Caco-2 (cell line): Measurements from ENCODE around the gene TNP2. TPM values are rescaled to one million over a fixed set of nuclear protein-coding genes. Genes with fewer than 3 reads are reported as not detected.

Experiments
- Bru-seq: library from RNA; stranded (reverse); fragments of 400-500 nt; gene quantifications from one replicate; lab custom pipeline; 2021; lab: Mats Ljungman, UMichigan
- BruChase-seq, 2 experiments: library from RNA; stranded (reverse); fragments of 400-500 nt; gene quantifications; one replicate each; lab custom pipeline; 2021; lab: Mats Ljungman, UMichigan
- BruUV-seq: library from RNA; stranded (reverse); fragments of 400-500 nt; replicated peaks from 2 replicates; lab custom pipeline; 2021; lab: Mats Ljungman, UMichigan
- CTCF ChIA-PET: fragments of 300-600 bp; sonication (Branson Sonifier 250); formaldehyde crosslinking; loops from one replicate; lab custom pipeline; 2022; ENCODE audit warnings: antibody characterized with exemption; lab: Charles Lee
- POLR2A ChIA-PET: fragments of 300-600 bp; sonication (Branson Sonifier 250); formaldehyde crosslinking; loops from one replicate; lab custom pipeline; 2022; ENCODE audit warnings: antibody characterized with exemption; lab: Charles Lee
- DNase-seq, 2 experiments: peaks; one replicate each; pipeline versions ENCODE4 v3.0.0 to v3.0.0-alpha.2; 2020 to 2022
- H3K27me3 ChIP-seq: replicated peaks from 2 replicates; pipeline ENCODE4 v1.6.0; 2011; ENCODE audit warnings: low read length; ENCODE audit not compliant: control insufficient read depth, insufficient read depth
- H3K36me3 ChIP-seq: 2 replicates; pipeline ENCODE4 v1.5.1; 2011; ENCODE audit warnings: low read length; ENCODE audit not compliant: control insufficient read depth, insufficient read depth
- H3K4me1 ChIP-seq: fragments of 250-450 bp; sonication (Bioruptor Pico); 2 replicates; pipeline ENCODE4 v1.5.1; 2020; ENCODE audit warnings: mild to moderate bottlenecking
- H3K4me3 ChIP-seq: 2 replicates; pipeline ENCODE4 v1.5.1; 2011; ENCODE audit warnings: low read depth, mild to moderate bottlenecking, control low read depth, low read length
- H3K9me3 ChIP-seq: fragments of 250-450 bp; sonication (Bioruptor Pico); 2 replicates; pipeline ENCODE4 v1.5.1; 2020; ENCODE audit warnings: mild to moderate bottlenecking, moderate library complexity
- H3K27ac Mint-ChIP-seq: one replicate; pipeline ENCODE4 v1.8.0; 2022; ENCODE audit warnings: mixed read lengths; ENCODE audit not compliant: unreplicated experiment
- H3K27me3 Mint-ChIP-seq: one replicate; pipeline ENCODE4 v1.8.0; 2022; ENCODE audit warnings: mixed read lengths; ENCODE audit not compliant: insufficient read depth, unreplicated experiment
- H3K36me3 Mint-ChIP-seq: one replicate; pipeline ENCODE4 v1.8.0; 2022; ENCODE audit warnings: mild to moderate bottlenecking, mixed read lengths; ENCODE audit not compliant: insufficient read depth, unreplicated experiment
- H3K4me1 Mint-ChIP-seq: one replicate; pipeline ENCODE4 v1.8.0; 2022; ENCODE audit warnings: low read depth, mixed read lengths; ENCODE audit not compliant: unreplicated experiment
- H3K4me3 Mint-ChIP-seq: one replicate; pipeline ENCODE4 v1.8.0; 2022; ENCODE audit warnings: mild to moderate bottlenecking, moderate library complexity, mixed read lengths; ENCODE audit not compliant: unreplicated experiment
- H3K9me3 Mint-ChIP-seq: one replicate; pipeline ENCODE4 v1.8.0; 2022; ENCODE audit warnings: mixed read lengths; ENCODE audit not compliant: unreplicated experiment
- CTCF ChIP-seq, 2 experiments: fragments of 200-600 bp in 1 of 2; IDR thresholded peaks; 1 replicate in 1 of 2; 2 replicates in 1 of 2; pipeline versions ENCODE4 v1.5.1 to v1.8.0; 2011 to 2022; ENCODE audit warnings: antibody characterized with exemption in 1 of 2, control low read depth in 1 of 2, inconsistent platforms in 1 of 2, low read depth in 1 of 2, low read length in 1 of 2, mild to moderate bottlenecking in 1 of 2, moderate library complexity in 1 of 2; ENCODE audit not compliant: insufficient read depth in 1 of 2, severe bottlenecking in 1 of 2, unreplicated experiment in 1 of 2
- intact Hi-C: fragments of 100-400 bp; cut with micrococcal nuclease; formaldehyde crosslinking; loops from one replicate; pipeline ENCODE4 v1.10.0; 2022; ENCODE audit not compliant: unreplicated experiment
- long read RNA-seq: library from polyadenylated mRNA; stranded (forward); transcript quantifications from one replicate; pipeline ENCODE4 v2.0.0, GENCODE V29; 2022
- total RNA-seq: library from RNA; stranded (reverse); gene quantifications from 2 replicates; pipeline ENCODE4 v1.2.3, GENCODE V29; 2022

The TNP2 gene
- total RNA-seq, result not detected in 2 replicates
- Bru-seq, nascent RNA, result not detected
- not detected for BruChase-seq, experiment 1, labeled RNA remaining after a 2-hour chase
- not detected for BruChase-seq, experiment 2, labeled RNA remaining after a 6-hour chase
- long read RNA-seq, result 0 reads

GRCh38 chr16:11268921-11269375, at the start of gene TNP2:
Gene TNP2, minus strand, starts transcription at chr16:11269325. Its CDS starts 63 bp downstream, at chr16:11269262.
- no peaks in the 10 kb centered on the region for H3K36me3 ChIP-seq
- BruUV-seq, result no TSS peak
- H3K9me3 Mint-ChIP-seq, result no peaks in the 10 kb centered on the region
- POLR2A ChIA-PET, result interaction anchor here (0.6 to 0.9 kb wide), 2 partner anchors 9 kb away, joined by 3 read pairs; no protein-coding TSS in a partner anchor
- no peak within 1 kb of the TSS for H3K27ac Mint-ChIP-seq
- H3K9me3 ChIP-seq, result no peaks in the 10 kb centered on the region
- H3K4me1 ChIP-seq, result no peaks in the 10 kb centered on the region
- intact Hi-C loops, result no loop called here
- no peak within 1 kb of the TSS for H3K4me3 ChIP-seq
- H3K27me3 ChIP-seq, result no peaks in the 10 kb centered on the region
- no peaks in the 10 kb centered on the region for H3K4me1 Mint-ChIP-seq
- H3K36me3 Mint-ChIP-seq, result no peaks in the 10 kb centered on the region
- no peaks in the 10 kb centered on the region for H3K27me3 Mint-ChIP-seq
- TF ChIP-seq CTCF (IDR thresholded peaks at IDR 0.05; ENCODE audit: insufficient read depth in 1 of 2, low read depth in 1 of 2, low read length in 1 of 2, severe bottlenecking in 1 of 2, unreplicated experiment in 1 of 2), result no peak
- CTCF ChIA-PET, result no interaction called here
- DNase-seq, result no peak
- no peak within 1 kb of the TSS for H3K4me3 Mint-ChIP-seq

- H3K4me1 Mint-ChIP-seq, result peaks cover 10% of the 10 kb centered on the region
- ChIA-PET CTCF (no interaction called here), POLR2A (interaction anchor here (0.6 to 1.4 kb wide), 2 partner anchors 10 to 63 kb away, joined by 5 to 7 read pairs; partner anchors contain the start of gene SOCS1)
- no peaks in the 10 kb centered on the region for H3K27me3 ChIP-seq
- no peak for DNase-seq
- no peak overlapping the region for H3K4me3 ChIP-seq
- no peaks in the 10 kb centered on the region for H3K36me3 ChIP-seq
- intact Hi-C loops, result no loop called here
- no peaks in the 10 kb centered on the region for H3K9me3 ChIP-seq
- peaks cover 24% of the 10 kb centered on the region for H3K4me1 ChIP-seq
- H3K9me3 Mint-ChIP-seq, result no peaks in the 10 kb centered on the region
- no TSS peak for BruUV-seq
- no peaks in the 10 kb centered on the region for H3K27me3 Mint-ChIP-seq
- H3K27ac Mint-ChIP-seq, result no peak overlapping the region
- peaks cover 3% of the 10 kb centered on the region for H3K36me3 Mint-ChIP-seq
- no peak for TF ChIP-seq CTCF (IDR thresholded peaks at IDR 0.05; ENCODE audit: insufficient read depth in 1 of 2, low read depth in 1 of 2, low read length in 1 of 2, severe bottlenecking in 1 of 2, unreplicated experiment in 1 of 2)
- no peak overlapping the region for H3K4me3 Mint-ChIP-seq
Observed at GRCh38 chr16:11318817-11319216, 49.7 kb upstream of the TNP2 start.

- Histone ChIP-seq H3K36me3 (no peaks in the 10 kb centered on the region), H3K4me3 (no peak overlapping the region), H3K27me3 (no peaks in the 10 kb centered on the region), H3K9me3 (no peaks in the 10 kb centered on the region), H3K4me1 (peaks cover 38% of the 10 kb centered on the region)
- POLR2A ChIA-PET, result no interaction called here
- no TSS peak for BruUV-seq
- CTCF ChIA-PET, result no interaction called here
- H3K4me1 Mint-ChIP-seq, result peaks cover 22% of the 10 kb centered on the region
- no peaks in the 10 kb centered on the region for H3K27me3 Mint-ChIP-seq
- intact Hi-C loops, result no loop called here
- H3K9me3 Mint-ChIP-seq, result no peaks in the 10 kb centered on the region
- no peak for DNase-seq
- H3K4me3 Mint-ChIP-seq, result no peak overlapping the region
- no peak for TF ChIP-seq CTCF (IDR thresholded peaks at IDR 0.05; ENCODE audit: insufficient read depth in 1 of 2, low read depth in 1 of 2, low read length in 1 of 2, severe bottlenecking in 1 of 2, unreplicated experiment in 1 of 2)
- peak overlapping the region; percentile 61 for H3K27ac Mint-ChIP-seq
- H3K36me3 Mint-ChIP-seq, result peaks cover 12% of the 10 kb centered on the region
Observed at GRCh38 chr16:11316331-11317015, 47.3 kb upstream of the TNP2 start.
